Thyroid gland (tissue), 4 donors: ENCODE data around the gene PCDH15. TPM values are rescaled to one million over a fixed set of nuclear protein-coding genes. Genes with fewer than 3 reads are reported as not detected.

Experiments
- DNase-seq, 2 donors: peaks; one replicate each; pipeline ENCODE4 v3.0.0-alpha.2; 2019
- H3K27ac ChIP-seq, 3 donors: fragments of 200-600 bp; sonication (generic); 1 replicate in 2 of 3; 2 replicates in 1 of 3; pipeline ENCODE4 v1.5.1; 2016 to 2019; ENCODE audit warnings: mild to moderate bottlenecking in 1 of 3, moderate library complexity in 1 of 3
- H3K27me3 ChIP-seq: fragments of 200-600 bp; sonication (generic); one replicate; pipeline ENCODE4 v1.5.1; 2019
- H3K36me3 ChIP-seq, 2 donors: fragments of 200-600 bp; sonication (generic); one replicate each; pipeline ENCODE4 v1.5.1; 2016 to 2019
- H3K4me1 ChIP-seq, 2 donors: fragments of 200-600 bp; sonication (generic); one replicate each; pipeline ENCODE4 v1.5.1; 2017 to 2019
- H3K4me3 ChIP-seq, 3 donors: fragments of 200-600 bp; sonication (generic); replicated peaks in 1 of 3; 1 replicate in 2 of 3; 2 replicates in 1 of 3; pipeline ENCODE4 v1.5.1; 2016; ENCODE audit warnings: mild to moderate bottlenecking in 1 of 3
- H3K9me3 ChIP-seq: fragments of 200-600 bp; sonication (generic); one replicate; pipeline ENCODE4 v1.5.1; 2017
- POLR2A ChIP-seq, 2 donors: fragments of 450-650 bp; IDR thresholded peaks; one replicate each; pipeline ENCODE4 v1.6.1; 2017; ENCODE audit warnings: antibody characterized with exemption in 2 of 2, mild to moderate bottlenecking in 2 of 2, moderate library complexity in 1 of 2
- WGBS, 2 donors: methylation state at CpG; one replicate each; pipeline ENCODE4 v1.1.5; 2017; 5-methylcytosine and 5-hydroxymethylcytosine counted together
- intact Hi-C: fragments of 100-400 bp; cut with DNase I; formaldehyde crosslinking; loops from one replicate; pipeline ENCODE4 v1.15.1; 2023
- total RNA-seq, 4 donors: library from RNA; depleted of rRNA; stranded (reverse); fragments of >200 nt; gene quantifications; one replicate each; pipeline ENCODE4 v1.2.3, GENCODE V29; 2016
- TF ChIP-seq, protein P1 (sequence below), 6 experiments: fragments of 200-600 bp in 3 of 6; fragments of 450-650 bp in 3 of 6; sonication (generic) in 3 of 6; IDR thresholded peaks; one replicate each; pipeline ENCODE4 v1.5.1; 2016 to 2019; ENCODE audit warnings: antibody characterized with exemption in 6 of 6, mild to moderate bottlenecking in 2 of 6, inconsistent platforms in 1 of 6, moderate library complexity in 1 of 6

The PCDH15 gene
- total RNA-seq, 4 donors from 2014 or later = not detected

DNA sequence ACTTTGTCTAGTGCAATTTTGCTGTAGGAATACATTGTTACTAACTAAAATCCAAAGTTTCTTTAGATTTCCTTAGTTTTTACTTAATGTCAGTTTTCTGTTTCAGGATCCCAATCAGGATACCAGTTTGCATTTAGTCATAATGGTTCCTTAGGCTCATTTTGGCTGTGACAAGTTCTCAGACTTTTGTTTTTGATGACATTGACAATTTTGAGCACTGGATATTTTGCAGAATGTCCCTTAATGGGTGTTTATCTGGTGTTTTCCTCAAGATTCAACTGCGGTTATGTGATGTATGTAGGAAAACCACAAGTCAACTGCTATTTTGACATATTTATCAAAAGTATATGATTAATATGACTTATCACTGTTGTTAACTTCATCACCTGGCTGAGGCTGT lies 482.6 kb downstream of the PCDH15 start:
- H3K4me1 ChIP-seq = no peaks in the 10 kb centered on the region
- H3K27ac ChIP-seq = no peak overlapping the region
- no peaks in the 10 kb centered on the region for H3K27me3 ChIP-seq
- no peak for DNase-seq
- WGBS, 2 donors = 85 to 98% methylated on average over 1 of the region's 1 CpG
- TF ChIP-seq, protein P1, sequence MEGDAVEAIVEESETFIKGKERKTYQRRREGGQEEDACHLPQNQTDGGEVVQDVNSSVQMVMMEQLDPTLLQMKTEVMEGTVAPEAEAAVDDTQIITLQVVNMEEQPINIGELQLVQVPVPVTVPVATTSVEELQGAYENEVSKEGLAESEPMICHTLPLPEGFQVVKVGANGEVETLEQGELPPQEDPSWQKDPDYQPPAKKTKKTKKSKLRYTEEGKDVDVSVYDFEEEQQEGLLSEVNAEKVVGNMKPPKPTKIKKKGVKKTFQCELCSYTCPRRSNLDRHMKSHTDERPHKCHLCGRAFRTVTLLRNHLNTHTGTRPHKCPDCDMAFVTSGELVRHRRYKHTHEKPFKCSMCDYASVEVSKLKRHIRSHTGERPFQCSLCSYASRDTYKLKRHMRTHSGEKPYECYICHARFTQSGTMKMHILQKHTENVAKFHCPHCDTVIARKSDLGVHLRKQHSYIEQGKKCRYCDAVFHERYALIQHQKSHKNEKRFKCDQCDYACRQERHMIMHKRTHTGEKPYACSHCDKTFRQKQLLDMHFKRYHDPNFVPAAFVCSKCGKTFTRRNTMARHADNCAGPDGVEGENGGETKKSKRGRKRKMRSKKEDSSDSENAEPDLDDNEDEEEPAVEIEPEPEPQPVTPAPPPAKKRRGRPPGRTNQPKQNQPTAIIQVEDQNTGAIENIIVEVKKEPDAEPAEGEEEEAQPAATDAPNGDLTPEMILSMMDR (IDR thresholded peaks at IDR 0.05) = no peak
- no peak for TF ChIP-seq POLR2A (IDR thresholded peaks at IDR 0.05)
- H3K4me3 ChIP-seq = no peak overlapping the region
- H3K9me3 ChIP-seq = no peaks in the 10 kb centered on the region
- H3K36me3 ChIP-seq = no peaks in the 10 kb centered on the region
- intact Hi-C loops = no loop called here

- H3K27me3 ChIP-seq = no peaks in the 10 kb centered on the region
- WGBS, 2 donors = 93 to 97% methylated on average over 3 of the region's 3 CpGs
- no peaks in the 10 kb centered on the region for H3K4me1 ChIP-seq
- intact Hi-C loops = no loop called here
- H3K27ac ChIP-seq = no peak overlapping the region
- H3K36me3 ChIP-seq = no peaks in the 10 kb centered on the region
- DNase-seq = no peak
- H3K9me3 ChIP-seq = no peaks in the 10 kb centered on the region
- no peak overlapping the region for H3K4me3 ChIP-seq
- TF ChIP-seq POLR2A (IDR thresholded peaks at IDR 0.05) = no peak
- TF ChIP-seq, protein P1 (IDR thresholded peaks at IDR 0.05) = no peak
Observed at GRCh38 chr10:54314430-54314829, 486.6 kb downstream of the PCDH15 start.

GRCh38 chr10:54284526-54285193 lies 516.4 kb downstream of the PCDH15 start:
- H3K4me3 ChIP-seq = no peak overlapping the region
- H3K9me3 ChIP-seq = no peaks in the 10 kb centered on the region
- DNase-seq = no peak
- WGBS, 2 donors = 93 to 98% methylated on average over 2 of the region's 2 CpGs
- H3K27me3 ChIP-seq = no peaks in the 10 kb centered on the region
- H3K4me1 ChIP-seq = no peaks in the 10 kb centered on the region
- no peaks in the 10 kb centered on the region for H3K36me3 ChIP-seq
- intact Hi-C loops = no loop called here
- H3K27ac ChIP-seq = no peak overlapping the region
- TF ChIP-seq, protein P1 (IDR thresholded peaks at IDR 0.05) = no peak
- TF ChIP-seq POLR2A (IDR thresholded peaks at IDR 0.05) = no peak

- H3K36me3 ChIP-seq = no peaks in the 10 kb centered on the region
- H3K27ac ChIP-seq = no peak overlapping the region
- H3K9me3 ChIP-seq = no peaks in the 10 kb centered on the region
- H3K4me3 ChIP-seq = no peak overlapping the region
- DNase-seq = no peak
- TF ChIP-seq POLR2A (IDR thresholded peaks at IDR 0.05) = no peak
- TF ChIP-seq, protein P1 (IDR thresholded peaks at IDR 0.05) = no peak
- intact Hi-C loops = no loop called here
- no peaks in the 10 kb centered on the region for H3K27me3 ChIP-seq
- no peaks in the 10 kb centered on the region for H3K4me1 ChIP-seq
- 25 to 29% methylated on average over 2 of the region's 2 CpGs for whole genome bisulfite sequencing, 2 donors
Observed at GRCh38 chr10:54282012-54282411, 519.0 kb downstream of the PCDH15 start.

DNA sequence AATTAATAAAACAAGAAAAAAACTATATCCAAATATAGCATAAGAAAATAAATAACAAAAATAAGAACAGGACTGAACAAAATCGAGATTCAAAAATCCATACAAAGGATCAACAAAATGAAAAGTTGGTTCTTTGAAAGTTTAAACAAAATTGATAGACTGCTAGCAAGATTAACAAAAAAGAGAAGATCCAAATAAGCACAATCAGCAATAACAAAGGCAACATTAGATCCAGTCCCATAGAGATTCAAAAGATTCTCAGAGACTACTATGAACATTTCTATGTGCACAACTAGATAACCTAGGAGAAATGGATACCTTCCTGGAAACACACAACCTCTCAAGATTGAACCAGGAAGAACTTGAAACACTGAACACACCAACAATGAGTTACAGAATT lies 534.6 kb downstream of the PCDH15 start:
- H3K4me1 ChIP-seq = no peaks in the 10 kb centered on the region
- intact Hi-C loops = no loop called here
- no peak for DNase-seq
- no peaks in the 10 kb centered on the region for H3K36me3 ChIP-seq
- H3K27ac ChIP-seq = no peak overlapping the region
- TF ChIP-seq, protein P1 (IDR thresholded peaks at IDR 0.05) = no peak
- TF ChIP-seq POLR2A (IDR thresholded peaks at IDR 0.05) = no peak
- no peak overlapping the region for H3K4me3 ChIP-seq
- H3K9me3 ChIP-seq = no peaks in the 10 kb centered on the region
- 80 to 83% methylated on average over 1 of the region's 1 CpG for WGBS, 2 donors
- H3K27me3 ChIP-seq = no peaks in the 10 kb centered on the region
